Measurements from ENCODE around the gene FDXR. TPM values are rescaled to one million over a fixed set of nuclear protein-coding genes. Genes with fewer than 3 reads are reported as not detected.

The FDXR gene
- total and polyA plus RNA-seq, 2 of the 8 experiments (the other 6 are each of a cell fraction or from before 2014, with no cell fraction given), result 24.2 to 31.4 TPM

- no peak overlapping the region for H4K8ac ChIP-seq (ENCODE audit: extremely low read depth, insufficient read depth, low read length)
- ChIA-PET POLR2A (ENCODE audit: partially characterized antibody) (interaction anchor here (1.0 to 1.8 kb wide), 2 partner anchors 14 to 18 kb away, joined by 4 to 5 read pairs; partner anchors contain the start of gene FDXR), CTCF (ENCODE audit: partially characterized antibody) (interaction anchor here (0.6 to 2.5 kb wide), 10 partner anchors 10 to 891 kb away, joined by 3 to 12 read pairs (median 4); no protein-coding TSS in a partner anchor)
- no peak overlapping the region for H3K4me2 ChIP-seq (ENCODE audit: insufficient read depth in 1 of 2, low read depth in 2 of 2, low read length in 2 of 2)
- no peaks in the 10 kb centered on the region for H3K9me3 ChIP-seq (ENCODE audit: insufficient read depth in 2 of 2, low read depth in 1 of 2, low read length in 1 of 2)
- no peak overlapping the region for H2BK15ac ChIP-seq (ENCODE audit: low read length)
- no peak overlapping the region for H2BK120ac ChIP-seq (replicated peaks; ENCODE audit: low read depth, low read length)
- H3K79me1 ChIP-seq (ENCODE audit: low read depth, low read length), result no peaks in the 10 kb centered on the region
- no peak overlapping the region for H3K4ac ChIP-seq (replicated peaks; ENCODE audit: insufficient read length, low read depth, low read length)
- H3K4me3 ChIP-seq (ENCODE audit: extremely low read depth in 1 of 4, insufficient read depth in 2 of 4, low read depth in 3 of 4, low read length in 4 of 4), result no peak overlapping the region
- H3K56ac ChIP-seq (replicated peaks; ENCODE audit: insufficient read length, low read depth, low read length), result no peak overlapping the region
- H3K36me3 ChIP-seq (ENCODE audit: control insufficient read depth in 2 of 4, insufficient read depth in 4 of 4, low read length in 3 of 4), result no peaks in the 10 kb centered on the region
- H3K23ac ChIP-seq (ENCODE audit: insufficient read length), result no peak overlapping the region
- no peak for DNase-seq (ENCODE audit: low read depth in 1 of 2, low spot score in 2 of 2)
- H3K18ac ChIP-seq (ENCODE audit: extremely low read depth, low read length), result no peak overlapping the region
- no peak for FAIRE-seq
- H2AK5ac ChIP-seq (ENCODE audit: low read depth, low read length), result no peak overlapping the region
- H3K27me3 ChIP-seq (replicated peaks in 1 of 4; ENCODE audit: control insufficient read depth in 3 of 4, extremely low read depth in 1 of 4, insufficient read depth in 3 of 4, low read length in 3 of 4), result peaks cover 16 to 37% (median 31%) of the 10 kb centered on the region in 4 experiments; a peak in 6 of 7 replicates
- no peak overlapping the region for H2BK20ac ChIP-seq (ENCODE audit: low read length)
- no peak overlapping the region for H3K27ac ChIP-seq (ENCODE audit: low read depth, low read length)
- H4K5ac ChIP-seq (ENCODE audit: insufficient read length, low read depth, low read length), result no peak overlapping the region
- H4K91ac ChIP-seq (replicated peaks; ENCODE audit: insufficient read length, low read length), result no peak overlapping the region
- no peaks in the 10 kb centered on the region for H3K79me2 ChIP-seq (ENCODE audit: control insufficient read depth in 1 of 2, insufficient read depth in 2 of 2, low read length in 2 of 2)
- no peak overlapping the region for H3K9ac ChIP-seq (replicated peaks in 1 of 4; ENCODE audit: extremely low read depth in 1 of 4, low read depth in 3 of 4, low read length in 3 of 4)
- peaks cover 13% of the 10 kb centered on the region for H3K23me2 ChIP-seq (ENCODE audit: low read depth, low read length)
- 86% methylated on average over 7 of the region's 7 CpGs; no CpG with 5 or more reads in 1 of the 2 experiments for WGBS, 2 experiments (ENCODE audit: extremely low coverage in 1 of 2, insufficient coverage in 1 of 2, insufficient read length in 1 of 2, insufficient replicate concordance in 2 of 2, low coverage in 1 of 2, low lambda C conversion rate in 2 of 2, missing lambda C conversion rate in 1 of 2)
- no peak overlapping the region for H2BK12ac ChIP-seq (ENCODE audit: low read depth, low read length)
- H3K14ac ChIP-seq (ENCODE audit: insufficient read length), result no peak overlapping the region
- H2BK5ac ChIP-seq (ENCODE audit: low read depth, low read length), result no peak overlapping the region
- peaks cover 0 to 2% of the 10 kb centered on the region in 2 experiments for H4K20me1 ChIP-seq (replicated peaks in 1 of 2; ENCODE audit: control insufficient read depth in 1 of 2, insufficient read depth in 2 of 2, low read length in 2 of 2)
- H2AFZ ChIP-seq (ENCODE audit: low read length), result no peak overlapping the region
- peaks cover 0 to 10% (median 4%) of the 10 kb centered on the region in 4 experiments; a peak in 4 of 7 replicates for H3K4me1 ChIP-seq (replicated peaks in 1 of 4; ENCODE audit: control insufficient read depth in 3 of 4, insufficient read depth in 4 of 4, low read length in 3 of 4)
- TF ChIP-seq TCF12 (IDR thresholded peaks at IDR 0.05; ENCODE audit: low read depth, low read length), result no peak
- TF ChIP-seq GTF2F1 (IDR thresholded peaks at IDR 0.05; ENCODE audit: borderline replicate concordance, low read depth, low read length), result no peak
- no peak for TF ChIP-seq TAF1 (IDR thresholded peaks at IDR 0.05; ENCODE audit: low read depth, low read length)
- TF ChIP-seq MAX (IDR thresholded peaks at IDR 0.05), result no peak
- no peak for TF ChIP-seq MAFK (IDR thresholded peaks at IDR 0.05; ENCODE audit: low read depth, low read length)
- no peak for TF ChIP-seq TBP (IDR thresholded peaks at IDR 0.05; ENCODE audit: low read depth, low read length)
- TF ChIP-seq SIX5 (IDR thresholded peaks at IDR 0.05; ENCODE audit: low read depth, low read length), result no peak
- TF ChIP-seq USF2 (IDR thresholded peaks at IDR 0.05; ENCODE audit: low read length), result no peak
- no peak for TF ChIP-seq YY1 (IDR thresholded peaks at IDR 0.05; ENCODE audit: low read depth, low read length)
- no peak for TF ChIP-seq SP2 (IDR thresholded peaks at IDR 0.05; ENCODE audit: low read length)
- TF ChIP-seq EZH2 (IDR thresholded peaks at IDR 0.05; ENCODE audit: low read depth, low read length, severe bottlenecking), result no peak
- TF ChIP-seq RFX5 (IDR thresholded peaks at IDR 0.05; ENCODE audit: borderline replicate concordance, low read depth, low read length), result no peak
- TF ChIP-seq EP300 (IDR thresholded peaks at IDR 0.05; ENCODE audit: borderline replicate concordance in 1 of 2, low read depth in 2 of 2, low read length in 2 of 2), result no peak
Observed at GRCh38 chr17:74890554-74890953, 17.8 kb upstream of the FDXR start.

All from H1 (cell line).